ENCODE measurements around the gene CFAP157.

Gene CFAP157

DNA sequence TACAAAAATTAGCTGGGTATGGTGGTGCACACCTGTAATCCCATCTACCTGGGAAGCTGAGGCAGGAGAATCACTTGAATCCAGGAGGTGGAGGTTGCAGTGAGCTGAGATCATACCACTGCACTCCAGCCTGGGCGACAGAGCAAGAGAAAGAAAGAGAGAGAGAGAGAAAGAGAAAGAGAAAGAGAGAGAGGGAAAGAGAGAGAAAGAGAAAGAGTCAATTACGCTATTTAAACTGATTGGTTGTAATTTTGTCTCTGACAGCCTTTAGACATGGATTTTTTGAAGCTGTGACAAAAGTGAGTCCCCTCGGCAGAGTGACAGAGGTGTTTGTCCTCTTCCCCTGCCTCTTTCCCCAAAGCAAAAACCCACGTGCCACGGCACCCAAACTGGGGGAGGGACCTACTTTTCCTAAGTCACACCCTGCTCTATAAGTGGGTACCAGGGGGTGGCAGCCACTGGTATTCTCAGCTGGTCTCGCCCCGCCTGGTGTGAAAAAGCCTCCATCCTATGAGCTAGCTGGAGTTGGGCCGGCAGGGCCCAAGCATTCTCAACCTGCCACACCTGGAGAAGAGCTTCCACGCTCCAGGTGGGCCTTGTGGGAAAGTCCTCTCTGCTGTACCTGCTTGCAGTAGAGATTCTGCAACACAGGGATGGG is 3.4 kb upstream of the CFAP157 start:
- no peak overlapping the region for H3K27ac ChIP-seq
- TF ChIP-seq, protein P1, sequence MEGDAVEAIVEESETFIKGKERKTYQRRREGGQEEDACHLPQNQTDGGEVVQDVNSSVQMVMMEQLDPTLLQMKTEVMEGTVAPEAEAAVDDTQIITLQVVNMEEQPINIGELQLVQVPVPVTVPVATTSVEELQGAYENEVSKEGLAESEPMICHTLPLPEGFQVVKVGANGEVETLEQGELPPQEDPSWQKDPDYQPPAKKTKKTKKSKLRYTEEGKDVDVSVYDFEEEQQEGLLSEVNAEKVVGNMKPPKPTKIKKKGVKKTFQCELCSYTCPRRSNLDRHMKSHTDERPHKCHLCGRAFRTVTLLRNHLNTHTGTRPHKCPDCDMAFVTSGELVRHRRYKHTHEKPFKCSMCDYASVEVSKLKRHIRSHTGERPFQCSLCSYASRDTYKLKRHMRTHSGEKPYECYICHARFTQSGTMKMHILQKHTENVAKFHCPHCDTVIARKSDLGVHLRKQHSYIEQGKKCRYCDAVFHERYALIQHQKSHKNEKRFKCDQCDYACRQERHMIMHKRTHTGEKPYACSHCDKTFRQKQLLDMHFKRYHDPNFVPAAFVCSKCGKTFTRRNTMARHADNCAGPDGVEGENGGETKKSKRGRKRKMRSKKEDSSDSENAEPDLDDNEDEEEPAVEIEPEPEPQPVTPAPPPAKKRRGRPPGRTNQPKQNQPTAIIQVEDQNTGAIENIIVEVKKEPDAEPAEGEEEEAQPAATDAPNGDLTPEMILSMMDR (conservative IDR thresholded peaks at IDR 0.05), result no peak

DNA sequence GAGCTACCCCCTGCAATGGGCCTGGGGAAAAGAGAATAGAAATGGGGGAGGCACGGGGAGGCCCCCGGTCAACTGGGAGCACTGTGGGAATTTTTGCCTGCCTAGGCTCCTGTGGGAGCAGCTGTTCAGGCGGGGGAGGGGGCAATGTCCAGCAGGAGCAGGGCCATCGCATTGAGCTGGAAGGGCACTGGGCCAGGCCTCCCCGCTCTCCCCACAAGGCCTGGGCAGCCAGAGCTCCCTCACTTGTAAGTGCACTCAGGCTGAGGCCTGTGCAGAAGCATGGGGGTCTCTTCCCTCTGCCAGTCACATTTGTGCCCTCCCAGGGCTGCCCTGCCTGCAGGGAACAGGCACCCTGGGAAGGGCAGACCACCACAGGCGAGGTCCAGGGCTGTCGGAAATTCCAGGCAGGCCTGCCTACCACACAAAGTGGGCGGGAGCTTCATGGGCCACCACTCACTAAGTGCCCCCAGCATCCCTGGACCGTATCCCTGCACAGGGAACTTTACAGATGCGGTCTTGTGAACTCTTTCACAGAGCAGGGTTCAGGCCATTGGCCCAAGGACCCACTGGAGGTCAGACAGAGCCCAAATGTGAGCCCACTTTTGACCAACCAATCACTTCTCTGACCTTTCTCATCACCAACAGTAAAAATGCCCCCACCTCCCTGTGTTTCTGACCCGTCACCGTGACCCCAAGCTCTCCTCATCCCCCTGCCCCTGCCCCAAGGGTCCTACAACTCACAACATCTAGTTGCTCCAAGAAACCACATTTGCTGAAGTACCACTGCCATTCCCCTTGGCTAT is 1.0 kb upstream of the CFAP157 start:
- H3K27ac ChIP-seq, result no peak overlapping the region
- TF ChIP-seq, protein P1 (conservative IDR thresholded peaks at IDR 0.05), result no peak

DNA sequence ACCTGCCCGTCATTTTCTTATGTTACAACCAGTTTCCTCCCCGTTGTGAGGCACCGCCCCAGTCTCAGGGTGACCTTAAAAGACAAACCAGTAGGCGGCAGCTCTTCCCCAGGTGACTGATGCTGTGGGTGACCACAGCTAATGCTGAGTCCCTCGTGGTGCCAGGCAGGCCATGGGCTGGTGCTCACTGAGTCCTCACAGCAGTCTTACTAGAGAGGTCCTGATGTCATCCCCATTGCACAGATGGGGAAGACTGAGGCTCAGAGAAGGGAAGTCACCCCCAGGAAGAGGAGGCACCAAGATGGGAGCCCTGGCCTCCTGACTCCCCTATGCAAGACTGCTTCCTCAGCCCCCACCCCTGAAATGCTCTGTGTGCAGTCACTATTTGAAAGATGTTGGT is 978 bp downstream of the CFAP157 start:
- TF ChIP-seq, protein P1 (conservative IDR thresholded peaks at IDR 0.05), result peak; percentile 22; the same call in 1 of the 2 replicates
- no peak overlapping the region for H3K27ac ChIP-seq

DNA sequence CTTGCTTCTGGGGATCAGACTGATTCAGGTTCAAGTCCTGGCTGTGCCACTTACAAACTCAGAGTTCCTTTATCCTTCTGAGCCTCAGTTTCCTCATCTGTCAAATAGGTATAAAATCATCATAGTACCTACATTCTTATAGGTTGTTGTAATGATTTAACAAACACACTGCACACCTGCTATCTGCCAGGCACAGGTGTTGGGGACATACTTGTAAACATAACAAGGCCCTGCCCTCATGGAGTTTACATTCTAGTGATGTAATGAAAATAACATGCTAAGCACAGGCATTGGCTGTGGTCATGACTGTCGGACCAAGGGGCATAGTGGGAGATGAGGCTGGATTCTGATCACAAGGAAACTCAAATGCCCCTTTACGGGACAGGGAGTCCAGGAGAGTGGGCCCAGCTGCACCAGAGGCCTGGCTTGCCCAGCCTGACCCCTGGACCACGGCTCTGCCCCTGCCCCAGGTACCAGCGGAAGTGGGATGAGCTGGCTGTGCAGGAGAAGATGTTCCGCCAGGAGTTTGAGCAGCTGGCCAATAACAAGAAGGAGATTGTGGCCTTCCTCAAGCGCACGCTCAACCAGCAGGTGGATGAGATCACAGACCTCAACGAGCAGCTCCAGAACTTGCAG is 2.3 kb downstream of the CFAP157 start:
- TF ChIP-seq, protein P1 (conservative IDR thresholded peaks at IDR 0.05), result no peak

DNA sequence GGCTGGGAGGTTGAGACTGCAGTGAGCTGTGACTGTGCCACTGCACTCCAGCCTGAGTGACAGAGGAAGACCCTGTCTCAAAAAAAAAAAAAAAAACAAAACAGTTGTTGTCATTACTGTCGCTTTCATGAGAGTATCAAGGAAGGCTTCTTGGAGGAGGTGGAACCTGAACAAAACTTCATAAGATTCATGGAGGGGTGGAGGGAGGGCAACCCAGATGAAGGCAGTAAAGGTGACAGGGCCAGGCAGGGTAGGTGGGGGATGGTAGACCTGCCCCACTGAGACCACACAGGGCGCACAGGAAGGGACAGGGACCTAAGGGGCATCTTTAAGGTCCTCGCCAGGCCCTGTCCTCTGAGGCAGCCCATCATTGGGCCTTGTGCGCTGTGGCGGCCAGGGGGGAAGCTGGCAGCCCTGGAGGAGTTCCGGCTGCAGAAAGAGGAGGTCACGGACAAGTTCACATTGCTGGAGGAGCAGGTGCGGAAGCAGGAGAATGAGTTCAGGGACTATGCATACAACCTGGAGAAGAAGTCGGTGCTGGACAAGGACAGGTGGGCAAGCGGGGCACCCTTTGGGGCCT is 3.5 kb downstream of the CFAP157 start:
- no peak overlapping the region for H3K27ac ChIP-seq
- TF ChIP-seq, protein P1 (conservative IDR thresholded peaks at IDR 0.05), result no peak

More for the DNA sequence above, 2.3 kb downstream of the CFAP157 start:
- no peak overlapping the region for H3K27ac ChIP-seq

DNA sequence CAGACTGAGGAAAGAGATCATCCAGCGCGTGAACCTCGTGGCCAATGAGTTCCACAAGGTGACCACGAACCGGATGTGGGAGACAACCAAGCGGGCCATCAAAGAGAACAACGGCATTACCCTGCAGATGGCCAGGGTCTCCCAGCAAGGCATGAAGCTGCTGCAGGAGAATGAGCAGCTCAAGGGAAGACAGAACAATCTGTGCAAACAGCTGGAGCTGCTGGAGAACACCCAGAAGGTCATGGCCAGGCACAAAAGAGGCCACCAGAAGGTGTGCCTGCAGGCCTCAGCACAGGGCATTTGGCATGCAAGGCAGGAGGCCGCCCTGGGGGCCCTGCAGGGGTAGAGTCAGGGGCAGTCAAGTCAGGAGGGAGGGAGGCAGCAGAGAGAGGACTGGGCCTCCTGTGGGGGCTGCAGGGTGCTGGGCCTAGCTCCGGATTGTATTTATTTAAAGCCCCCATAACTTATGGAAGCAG is 4.5 kb downstream of the CFAP157 start:
- TF ChIP-seq, protein P1 (conservative IDR thresholded peaks at IDR 0.05), result no peak
- H3K27ac ChIP-seq, result no peak overlapping the region

DNA sequence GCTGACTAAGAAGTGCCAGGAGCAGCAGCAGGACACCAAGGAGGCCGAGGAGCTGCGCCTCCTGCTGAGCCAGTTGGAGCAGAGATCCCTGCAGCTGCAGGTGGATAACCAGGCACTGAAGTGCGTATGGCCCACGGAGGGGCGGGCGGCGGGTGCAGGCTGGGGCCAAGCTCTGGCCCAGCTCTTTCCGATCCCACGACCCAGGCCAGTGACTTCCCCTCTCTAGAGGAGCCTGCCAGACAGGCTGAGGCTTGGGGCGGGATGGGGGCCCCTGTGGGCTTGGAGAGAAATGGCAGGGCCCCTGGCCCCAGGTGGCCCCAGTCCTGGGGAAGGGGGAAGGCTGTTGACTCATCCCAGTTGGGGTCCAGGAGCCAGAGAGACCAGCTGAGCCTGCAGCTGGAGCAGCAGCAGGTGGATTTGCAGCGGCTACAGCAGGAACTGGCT is 5.1 kb downstream of the CFAP157 start:
- TF ChIP-seq, protein P1 (conservative IDR thresholded peaks at IDR 0.05), result no peak
- no peak overlapping the region for H3K27ac ChIP-seq

Measured in VCaP (cell line).